GM19324 (cell line): ENCODE data around the gene GREB1L.

Experiments
- ATAC-seq: cut with Tn5 transposase; IDR thresholded peaks from one replicate; pipeline ENCODE4 v1.9.1; 2021; ENCODE audit warnings: mild to moderate bottlenecking, moderate library complexity; ENCODE audit not compliant: unreplicated experiment, low FRiP score

The GREB1L gene

DNA sequence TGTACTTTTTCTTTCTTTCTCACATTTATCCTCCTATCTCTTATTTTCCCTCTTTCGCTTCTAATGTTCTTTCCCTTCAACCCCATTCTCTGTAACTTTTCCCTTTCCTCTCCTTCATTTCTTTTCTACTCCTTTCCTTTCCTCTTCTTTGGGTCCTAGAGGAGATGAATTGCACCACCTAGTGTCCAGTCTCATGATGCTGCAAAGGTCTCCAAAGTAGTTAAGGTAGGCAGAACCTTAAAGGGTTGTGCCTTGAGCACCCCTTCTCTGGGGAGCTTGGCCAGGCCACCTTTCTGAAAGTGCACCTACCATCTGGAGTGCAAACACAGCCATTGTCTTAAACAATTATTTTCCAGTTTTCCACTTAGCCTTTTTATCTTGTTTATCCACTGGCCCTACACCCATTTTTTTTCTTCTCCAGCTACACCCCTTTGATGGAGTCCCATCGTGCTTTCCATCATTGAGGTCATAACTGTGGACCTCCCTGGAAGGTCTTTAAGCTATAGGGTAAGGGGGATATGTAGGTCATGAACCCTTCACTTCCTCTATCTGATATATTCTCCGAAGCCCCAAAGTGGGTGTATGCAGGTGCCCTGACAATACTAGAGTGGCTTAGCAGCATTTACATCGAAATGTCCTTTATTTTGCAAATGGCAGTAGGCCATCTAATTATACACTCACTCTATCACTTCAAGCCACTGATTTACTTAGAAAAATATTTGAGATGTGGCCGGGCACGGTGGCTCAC lies 202.6 kb downstream of the GREB1L start:
- ATAC-seq = no peak

DNA sequence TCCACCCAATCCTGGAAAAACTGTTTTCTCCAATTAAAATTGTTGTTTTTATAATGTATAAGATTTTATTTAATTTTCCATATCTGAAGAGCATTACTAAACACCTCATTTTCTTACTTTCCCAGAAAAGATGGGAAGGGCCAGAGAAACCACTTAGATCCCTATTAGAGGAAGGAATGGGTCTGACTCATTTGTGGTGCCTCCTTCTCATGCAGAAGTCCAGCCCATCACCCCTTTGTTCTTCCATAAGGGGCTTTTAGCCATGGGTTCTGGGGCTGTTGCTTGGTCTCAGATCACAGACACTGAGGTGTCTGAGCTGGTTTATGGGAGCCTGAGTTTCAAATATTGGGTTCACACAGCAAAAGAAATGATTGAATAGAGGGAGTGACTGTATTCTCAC lies 206.3 kb downstream of the GREB1L start:
- no peak for ATAC-seq

DNA sequence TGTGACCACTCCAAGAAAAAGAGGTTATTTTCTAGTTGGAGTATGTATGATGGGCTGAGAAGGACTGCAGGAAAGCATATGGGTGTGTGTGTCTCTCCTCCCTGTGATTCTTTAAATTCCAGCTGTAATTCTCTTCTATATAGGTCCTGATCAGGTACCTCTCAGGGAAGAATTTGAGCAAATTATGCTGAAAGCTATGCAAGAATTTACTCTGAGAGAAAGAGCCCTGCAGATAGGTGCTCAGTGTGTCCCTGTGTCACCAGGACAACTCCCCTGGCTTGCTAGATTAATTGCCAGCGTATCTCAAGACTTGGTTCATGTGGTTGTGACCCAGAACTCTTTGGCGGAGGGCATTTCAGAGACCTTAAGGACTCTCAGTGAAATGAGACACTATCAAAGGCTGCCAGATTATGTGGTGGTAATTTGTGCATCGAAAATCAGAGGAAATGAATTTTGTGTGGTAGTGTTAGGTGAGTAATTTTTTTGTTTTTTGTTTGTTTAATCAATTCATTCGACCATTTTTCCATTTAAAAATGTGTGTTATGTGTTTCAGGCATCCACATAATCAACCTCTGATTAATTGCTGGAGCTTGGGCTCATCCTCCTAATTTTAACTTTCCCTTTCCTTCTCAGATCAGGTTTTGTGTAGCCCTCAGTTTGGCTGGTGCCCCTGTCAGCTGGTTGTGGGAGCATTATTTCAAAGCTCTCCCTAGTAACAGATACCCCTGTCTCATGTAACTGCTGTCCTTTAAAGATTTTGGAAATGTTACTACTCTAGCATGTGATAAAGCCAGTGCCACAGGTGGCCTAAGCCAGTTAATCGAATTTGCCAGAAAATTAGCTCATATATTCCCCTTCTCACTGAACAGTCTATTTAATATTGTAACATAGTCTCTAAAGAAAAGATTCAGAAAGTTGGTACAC lies 207.6 kb downstream of the GREB1L start:
- no peak for ATAC-seq

DNA sequence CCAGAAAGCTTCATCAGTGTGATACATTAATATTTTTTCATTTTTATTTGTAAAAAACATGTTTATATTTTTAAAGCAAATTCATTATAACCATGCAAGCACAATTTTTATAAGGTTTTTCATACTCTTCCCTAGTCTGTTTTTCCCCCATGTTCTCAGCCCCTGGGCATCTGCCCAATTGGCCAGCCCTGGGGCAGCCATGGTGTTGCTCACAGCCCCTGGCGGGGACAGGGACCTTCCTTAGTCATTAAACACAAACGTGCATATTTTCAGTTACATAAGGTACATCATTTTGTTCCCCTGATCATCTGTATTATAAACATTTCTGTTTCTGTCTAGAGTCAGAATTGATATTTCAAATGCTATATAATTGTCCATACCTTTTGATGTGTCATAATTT lies 208.5 kb downstream of the GREB1L start:
- ATAC-seq = no peak

DNA sequence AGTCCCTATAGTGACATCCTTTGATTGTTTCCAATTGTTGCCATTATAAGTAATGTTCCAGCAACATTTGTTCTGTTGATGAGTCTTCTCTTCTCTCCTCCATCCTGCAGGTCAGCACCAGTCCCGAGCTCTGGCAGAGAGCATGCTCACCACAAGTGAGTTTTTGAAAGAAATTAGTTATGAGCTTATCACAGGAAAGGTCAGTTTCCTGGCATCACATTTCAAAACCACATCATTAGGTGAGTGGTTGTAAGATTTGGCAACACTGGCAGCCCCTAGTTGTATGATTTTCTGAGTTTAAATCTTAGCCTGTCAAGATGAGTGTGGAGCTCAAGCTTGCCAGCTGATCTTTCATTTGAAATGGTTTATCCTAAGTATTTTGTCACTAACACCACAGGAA lies 208.9 kb downstream of the GREB1L start:
- no peak for ATAC-seq

DNA sequence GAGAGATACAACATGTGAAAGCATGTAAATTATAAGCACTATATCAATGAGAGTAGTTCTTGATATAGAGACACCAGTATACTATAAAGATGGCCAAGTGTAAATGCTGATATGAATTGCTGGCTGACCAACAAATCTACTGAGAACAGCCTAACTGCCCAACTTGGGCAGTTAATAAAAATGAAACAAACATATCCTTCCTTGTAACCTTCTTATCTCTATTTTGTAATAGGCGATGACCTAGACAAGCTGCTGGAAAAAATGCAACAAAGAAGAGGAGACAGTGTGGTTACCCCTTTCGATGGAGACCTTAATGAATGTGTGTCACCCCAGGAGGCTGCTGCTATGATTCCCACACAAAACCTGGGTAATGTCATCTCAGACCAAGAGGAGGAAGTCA lies 209.8 kb downstream of the GREB1L start:
- no peak for ATAC-seq

DNA sequence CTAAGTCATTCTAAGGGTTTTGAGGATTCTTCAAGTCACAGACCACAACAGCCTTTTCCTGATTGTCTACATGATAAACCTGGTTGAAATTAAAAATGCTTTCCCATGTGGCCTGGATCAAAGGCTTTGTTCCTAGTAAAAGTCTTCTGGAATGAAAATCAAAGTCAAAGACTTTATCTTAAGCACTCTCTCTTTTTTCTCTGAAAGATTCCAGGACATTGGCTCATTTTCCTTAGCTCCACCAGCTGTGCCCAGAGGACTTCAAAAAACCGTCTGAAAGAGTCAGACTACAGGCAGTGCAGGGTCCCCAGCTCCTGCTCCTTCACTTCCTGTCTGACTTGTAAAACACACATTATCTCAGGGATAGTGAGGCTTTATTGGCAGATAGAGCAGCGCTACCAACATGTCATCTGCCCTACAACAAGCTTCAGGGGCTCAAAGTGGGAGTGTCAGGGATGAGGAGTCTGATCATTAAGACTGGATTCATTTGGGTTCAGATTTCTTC lies 210.3 kb downstream of the GREB1L start:
- ATAC-seq = no peak

DNA sequence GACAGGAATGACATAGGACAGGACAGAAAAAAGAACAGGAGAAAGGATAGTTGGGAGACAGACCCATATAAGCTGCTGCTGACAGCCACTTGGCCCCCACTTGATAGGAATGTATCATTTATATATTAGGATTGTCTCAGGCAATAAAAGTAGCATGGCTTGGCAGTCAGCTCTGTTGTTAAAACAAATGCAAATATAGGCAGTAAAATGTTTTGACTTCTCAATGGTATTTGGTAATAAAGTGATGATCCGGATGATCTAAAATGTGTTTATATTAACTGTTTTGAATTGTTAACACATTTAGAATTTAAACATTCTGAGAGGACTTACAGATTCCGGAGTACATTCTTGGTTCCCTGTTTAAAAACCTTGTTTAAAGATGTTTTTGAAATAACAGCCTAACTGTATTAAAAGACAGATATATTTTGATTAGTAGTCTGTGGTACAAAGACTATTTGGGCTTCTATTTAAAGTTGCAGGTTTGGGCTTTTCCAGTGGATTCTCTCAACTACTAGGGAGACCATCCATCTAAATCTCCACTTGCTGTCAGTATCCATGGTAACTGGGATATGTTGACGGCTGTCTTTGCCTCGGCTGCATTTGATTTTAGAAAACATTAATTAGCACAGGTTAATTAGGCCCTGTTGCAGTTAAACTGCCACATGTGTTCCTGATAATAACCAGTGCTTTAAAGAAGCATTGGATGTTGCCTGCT lies 210.9 kb downstream of the GREB1L start:
- no peak for ATAC-seq

DNA sequence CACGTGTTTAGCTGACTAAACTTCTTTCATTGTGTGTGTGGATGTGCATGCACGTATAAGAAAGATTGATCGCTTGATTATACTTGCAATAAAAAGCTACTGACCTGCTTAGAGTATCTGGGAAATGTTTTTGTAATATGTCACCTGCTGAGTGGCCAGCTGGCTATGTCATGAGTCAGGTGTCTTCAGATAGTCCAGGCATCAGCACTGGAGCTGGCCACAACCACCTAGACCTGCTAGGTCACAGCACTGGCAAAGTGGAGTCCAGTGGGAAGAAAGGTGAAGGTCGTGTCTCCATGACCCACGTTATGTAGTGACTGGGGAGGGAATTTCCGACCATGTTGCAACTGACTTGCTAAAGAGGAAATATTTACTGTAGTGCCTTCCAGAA lies 211.5 kb downstream of the GREB1L start:
- no peak for ATAC-seq

DNA sequence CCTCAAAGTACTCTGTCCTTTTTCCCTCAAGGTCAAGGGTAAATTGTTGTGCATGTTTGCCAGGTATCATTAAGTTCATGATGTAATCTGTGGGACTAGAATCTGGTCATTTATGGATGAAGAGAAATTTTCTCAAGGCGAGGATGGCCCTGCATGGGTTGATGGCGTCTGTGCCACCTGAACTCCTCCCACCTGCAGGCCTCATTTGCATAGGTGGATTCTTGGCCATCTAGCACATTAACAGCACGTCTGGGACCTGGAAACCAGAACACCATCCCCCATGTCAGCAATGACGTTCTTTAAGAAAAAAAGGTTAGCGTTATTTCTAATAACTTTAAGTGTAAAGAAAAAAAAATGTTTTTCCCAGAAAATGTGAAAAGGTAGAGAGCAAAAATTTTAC lies 212.7 kb downstream of the GREB1L start:
- ATAC-seq = no peak

DNA sequence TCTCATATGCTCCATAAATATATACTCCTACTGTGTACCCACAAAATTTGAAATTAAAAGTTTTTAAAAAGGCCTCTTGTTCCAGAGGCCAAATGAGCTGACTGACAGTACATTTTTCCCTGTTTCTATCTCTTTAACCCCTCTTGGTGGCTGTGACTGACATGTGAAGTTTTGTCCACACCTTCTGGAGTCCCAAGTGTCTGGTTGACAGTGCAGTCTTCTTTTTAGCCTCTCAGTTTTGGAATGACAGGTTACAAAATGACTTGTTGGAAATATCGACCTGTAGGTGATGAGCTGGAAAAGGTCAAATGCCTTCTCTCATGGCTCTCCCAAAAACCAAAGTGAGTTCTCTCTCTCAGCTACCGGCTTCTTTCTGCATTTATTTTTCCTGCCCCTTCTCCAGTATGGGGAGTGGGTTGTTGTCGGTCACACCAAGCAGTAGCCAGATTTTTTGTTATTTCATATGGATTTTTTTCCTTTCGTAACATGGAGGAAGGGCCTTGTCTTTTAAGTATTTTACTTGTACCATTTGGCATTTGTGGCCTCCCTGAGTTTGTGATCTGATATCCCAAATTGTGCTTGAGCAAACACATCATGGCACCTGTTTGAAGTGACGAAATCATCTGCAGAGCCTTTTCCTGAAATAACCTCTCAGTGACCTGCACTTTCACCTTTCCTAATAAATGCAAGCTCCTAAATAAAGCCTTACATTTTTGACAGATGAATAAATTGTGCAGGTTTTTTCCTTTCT lies 214.6 kb downstream of the GREB1L start:
- ATAC-seq = no peak

DNA sequence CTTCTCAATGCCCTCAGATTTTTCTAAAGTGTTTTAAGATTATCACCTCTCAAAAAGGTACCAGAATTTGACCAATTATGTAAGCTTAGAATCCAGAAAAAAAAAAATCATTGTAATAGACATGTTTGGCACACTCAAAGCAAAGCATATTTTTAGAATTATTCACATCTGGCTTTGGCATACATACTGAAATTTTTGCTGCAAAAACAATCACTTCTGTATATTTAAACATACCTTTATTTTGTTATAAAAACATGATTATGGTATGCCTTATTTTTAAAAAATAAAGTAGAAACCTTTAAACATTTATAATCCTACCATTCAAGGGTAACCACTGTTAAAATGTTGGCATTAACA lies 215.1 kb downstream of the GREB1L start:
- ATAC-seq = no peak

DNA sequence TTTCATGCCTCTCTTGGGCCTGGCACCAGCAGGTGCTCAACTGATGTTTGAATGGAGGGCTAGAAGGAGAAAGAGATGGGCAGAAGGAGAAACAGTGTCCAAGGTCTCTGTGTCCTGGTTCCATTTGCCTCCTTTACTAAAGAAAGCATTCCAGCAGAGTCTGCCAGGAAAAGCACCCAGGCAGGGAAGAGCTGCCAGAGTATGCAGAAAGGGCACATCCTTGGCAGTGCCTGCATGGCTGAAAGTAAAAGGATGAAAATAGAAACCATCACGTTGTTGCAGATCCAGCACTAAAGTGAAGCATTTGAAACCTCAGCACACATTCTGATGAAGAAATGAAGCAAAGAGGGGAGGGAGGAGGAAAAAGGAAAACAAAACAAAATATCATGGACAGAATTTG lies 216.3 kb downstream of the GREB1L start:
- no peak for ATAC-seq

DNA sequence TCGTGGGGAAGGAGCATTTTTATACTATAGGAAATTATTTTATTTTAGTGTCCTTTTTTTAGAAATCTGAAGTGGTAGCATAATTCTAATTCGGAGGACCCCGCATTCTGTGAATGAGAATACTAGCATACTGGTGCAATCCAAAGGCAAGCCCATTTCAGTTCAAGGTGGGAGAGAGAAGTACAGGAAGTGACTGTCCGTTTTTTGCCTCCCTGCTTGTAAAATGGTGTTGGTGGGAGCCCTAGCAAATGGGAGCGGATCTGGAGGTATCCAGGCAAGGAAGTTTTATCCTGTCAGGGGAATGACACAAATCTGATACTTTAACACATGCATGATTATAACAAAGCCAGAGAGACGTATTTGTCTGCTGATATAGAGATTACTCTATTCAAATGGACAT lies 216.8 kb downstream of the GREB1L start:
- ATAC-seq = no peak

DNA sequence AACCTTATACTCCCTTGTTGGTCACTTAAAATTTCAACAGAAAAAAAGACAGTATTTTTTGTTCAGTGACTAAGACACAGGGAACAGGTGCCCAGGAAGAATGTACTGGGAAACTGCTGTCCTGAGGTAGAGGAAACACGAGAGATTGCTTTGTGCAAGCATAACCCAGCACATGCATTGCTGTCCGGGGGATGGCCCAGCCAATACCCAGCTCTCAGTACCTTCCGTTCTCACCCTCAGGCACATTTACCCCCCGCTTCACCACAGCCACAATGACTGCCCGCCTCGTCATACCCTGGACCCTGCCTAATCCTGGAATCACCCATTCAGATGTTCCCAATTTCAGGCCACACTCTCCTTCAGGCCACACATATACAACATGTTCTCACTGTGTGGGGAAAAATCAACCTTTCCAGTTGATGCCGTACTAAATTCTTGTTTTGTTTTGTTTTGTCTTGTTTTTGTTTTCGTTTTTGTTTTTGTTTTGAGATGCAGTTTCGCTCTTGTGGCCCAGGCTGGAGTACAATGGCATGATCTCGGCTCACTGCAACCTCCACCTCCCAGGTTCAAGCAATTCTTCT lies 217.8 kb downstream of the GREB1L start:
- no peak for ATAC-seq

DNA sequence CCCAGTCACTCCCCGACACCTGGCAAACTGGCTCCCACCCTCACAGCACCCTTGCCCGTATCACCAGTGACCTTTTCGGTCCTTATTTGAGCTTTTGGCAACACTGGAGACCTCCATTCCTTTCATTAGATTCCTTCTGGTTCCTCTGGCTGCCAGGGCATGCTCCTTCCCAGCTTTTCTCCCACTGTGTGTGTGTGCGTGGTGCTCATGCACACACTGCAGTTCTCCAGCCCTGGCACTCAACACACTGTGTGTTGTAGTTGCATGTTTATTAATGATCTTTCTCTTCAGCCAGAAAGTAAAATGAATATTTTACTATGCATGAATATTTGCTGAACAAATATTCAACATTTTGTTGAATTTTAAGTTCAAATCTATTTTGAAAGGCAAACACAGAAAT lies 219.4 kb downstream of the GREB1L start:
- no peak for ATAC-seq

DNA sequence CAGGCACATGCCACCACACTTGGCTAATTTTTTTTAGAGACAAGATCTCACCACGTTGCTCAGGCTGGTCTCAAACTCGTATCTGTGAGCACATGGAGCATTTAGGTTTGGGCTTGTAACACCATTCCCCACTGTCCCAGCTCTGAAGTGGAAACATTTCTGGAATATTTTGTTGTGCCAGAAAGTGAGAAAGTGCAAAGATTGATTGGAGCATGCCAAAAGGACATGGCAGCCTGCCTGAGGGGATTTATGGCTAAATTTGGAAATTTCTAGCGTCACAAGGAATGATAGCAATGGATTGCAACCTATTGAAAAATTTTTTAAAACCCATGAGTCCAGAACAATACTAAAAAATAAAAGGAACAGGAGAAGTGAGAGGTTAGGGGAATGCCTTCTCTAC lies 221.7 kb downstream of the GREB1L start:
- ATAC-seq = no peak

DNA sequence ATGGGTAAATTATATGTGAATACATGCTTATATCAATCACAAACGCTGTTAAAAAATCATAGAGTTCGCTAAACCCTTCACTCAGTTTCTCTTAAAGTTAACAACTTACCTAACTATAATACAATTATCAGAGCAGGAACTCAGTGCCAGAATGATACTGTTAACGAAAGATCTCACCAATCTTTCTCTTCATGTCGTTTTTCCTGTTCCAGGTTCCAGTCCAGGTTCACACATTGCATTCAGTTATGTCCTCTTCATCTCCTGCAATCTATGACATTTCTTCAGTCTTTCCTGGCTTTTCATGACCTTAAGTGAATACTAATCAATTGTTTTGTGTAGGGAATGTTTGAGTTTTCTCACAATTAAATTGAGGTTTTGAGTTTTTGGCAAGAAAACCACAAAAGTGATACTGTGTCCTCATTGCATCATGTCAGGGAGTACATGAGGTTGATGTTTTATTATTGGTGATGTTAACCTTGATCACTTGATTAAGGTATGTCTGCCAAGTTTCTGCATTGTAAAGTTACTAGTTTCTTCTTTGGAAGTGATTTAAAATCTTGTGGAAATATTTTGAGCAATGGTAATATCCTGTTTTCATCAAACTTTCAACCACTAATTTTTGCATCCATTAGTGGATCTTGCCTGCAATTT lies 226.6 kb downstream of the GREB1L start:
- no peak for ATAC-seq

DNA sequence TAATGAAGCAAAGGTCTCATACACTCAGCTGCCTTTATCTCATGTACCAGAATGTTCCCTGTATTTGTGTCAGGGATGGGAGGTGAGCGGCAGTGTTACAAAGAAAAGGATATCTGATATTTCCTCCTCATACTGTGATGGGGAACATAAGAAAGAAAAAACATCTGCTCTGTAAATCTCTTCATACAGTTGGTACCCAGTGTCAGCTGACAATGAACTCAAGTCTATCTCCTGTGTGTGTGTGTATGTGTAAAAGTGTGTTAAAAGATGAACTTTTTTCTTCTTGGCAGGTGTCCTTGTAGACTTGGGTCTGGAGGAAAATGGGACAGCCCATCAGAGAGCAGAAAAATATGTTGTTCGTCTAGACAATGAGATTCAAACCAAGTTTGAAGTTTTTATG lies 230.7 kb downstream of the GREB1L start:
- ATAC-seq = no peak

DNA sequence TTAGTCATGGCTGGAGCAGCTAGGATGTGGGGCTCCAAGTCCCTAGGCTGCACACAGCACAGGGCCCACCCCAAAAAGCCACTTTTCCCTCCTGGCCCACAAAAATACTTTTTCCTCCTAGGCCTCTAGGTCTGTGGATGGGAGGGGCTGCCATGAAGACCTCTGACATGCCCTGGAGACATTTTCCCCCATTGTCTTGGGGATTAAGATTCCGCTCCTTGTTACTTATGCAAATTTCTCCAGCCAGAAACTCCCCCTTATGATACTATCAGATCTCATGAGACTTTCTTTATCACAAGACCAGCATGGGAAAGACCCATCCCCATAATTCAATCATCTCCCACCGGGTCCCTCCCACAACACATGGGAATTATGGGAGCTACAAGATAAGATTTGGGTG lies 232.6 kb downstream of the GREB1L start:
- ATAC-seq = no peak
